Measurements from ENCODE around the gene ZNF717.

ZNF717 gene

GRCh38 chr3:75785081-75785755 lies at the start of gene ZNF717:
TSS of gene ZNF717 (minus strand) at chr3:75785549. CDS start at chr3:75783362, 2,187 bp downstream.
- TF ChIP-seq MAX (IDR thresholded peaks at IDR 0.05) (peak; percentile 35), YY1 (IDR thresholded peaks at IDR 0.05; ENCODE audit: low read depth) (peak; percentile 90)

- peak; percentile 23; the same call in 1 of the 2 replicates for TF ChIP-seq RAD21 (IDR thresholded peaks at IDR 0.05; ENCODE audit: low read depth)
Measured at GRCh38 chr3:75818019-75818418, 32.7 kb upstream of the ZNF717 start.

- no peak for TF ChIP-seq USF1 (IDR thresholded peaks at IDR 0.05)
- TF ChIP-seq TEAD4 (IDR thresholded peaks at IDR 0.05): no peak
- no peak for TF ChIP-seq ZBTB7A (IDR thresholded peaks at IDR 0.05; ENCODE audit: low read depth)
- no peak for TF ChIP-seq FOXM1 (IDR thresholded peaks at IDR 0.05; ENCODE audit: borderline replicate concordance, low read depth)
- TF ChIP-seq YY1 (IDR thresholded peaks at IDR 0.05; ENCODE audit: low read depth): no peak
- TF ChIP-seq EP300 (IDR thresholded peaks at IDR 0.05; ENCODE audit: borderline replicate concordance): no peak
- TF ChIP-seq EGR1 (IDR thresholded peaks at IDR 0.05): no peak
- TF ChIP-seq CREB1 (IDR thresholded peaks at IDR 0.05; ENCODE audit: low read depth): no peak
Measured at GRCh38 chr3:75814797-75815196, 29.4 kb upstream of the ZNF717 start.

GRCh38 chr3:75782506-75782905 lies 2.8 kb downstream of the ZNF717 start:
- no peak for TF ChIP-seq MAX (IDR thresholded peaks at IDR 0.05)
- no peak for TF ChIP-seq TEAD4 (IDR thresholded peaks at IDR 0.05)
- no peak for TF ChIP-seq YY1 (IDR thresholded peaks at IDR 0.05; ENCODE audit: low read depth)
- TF ChIP-seq EGR1 (IDR thresholded peaks at IDR 0.05): no peak
- no peak for TF ChIP-seq TAF1 (IDR thresholded peaks at IDR 0.05; ENCODE audit: low read depth)
- no peak for TF ChIP-seq USF1 (IDR thresholded peaks at IDR 0.05)
- TF ChIP-seq RAD21 (IDR thresholded peaks at IDR 0.05; ENCODE audit: low read depth): no peak
- no peak for TF ChIP-seq CEBPB (IDR thresholded peaks at IDR 0.05)
- no peak for TF ChIP-seq EP300 (IDR thresholded peaks at IDR 0.05; ENCODE audit: borderline replicate concordance)
- TF ChIP-seq NFIC (IDR thresholded peaks at IDR 0.05): no peak
- no peak for TF ChIP-seq FOXM1 (IDR thresholded peaks at IDR 0.05; ENCODE audit: borderline replicate concordance, low read depth)
- TF ChIP-seq TCF12 (IDR thresholded peaks at IDR 0.05; ENCODE audit: low read depth): no peak
- TF ChIP-seq CREB1 (IDR thresholded peaks at IDR 0.05; ENCODE audit: low read depth): no peak
- no peak for TF ChIP-seq REST (IDR thresholded peaks at IDR 0.05; ENCODE audit: low read depth)
- TF ChIP-seq ZBTB7A (IDR thresholded peaks at IDR 0.05; ENCODE audit: low read depth): no peak

GRCh38 chr3:75781079-75781745 lies 4.1 kb downstream of the ZNF717 start:
- no peak for TF ChIP-seq CREB1 (IDR thresholded peaks at IDR 0.05; ENCODE audit: low read depth)
- TF ChIP-seq YY1 (IDR thresholded peaks at IDR 0.05; ENCODE audit: low read depth): no peak
- no peak for TF ChIP-seq FOXM1 (IDR thresholded peaks at IDR 0.05; ENCODE audit: borderline replicate concordance, low read depth)
- no peak for TF ChIP-seq EGR1 (IDR thresholded peaks at IDR 0.05)
- no peak for TF ChIP-seq MAX (IDR thresholded peaks at IDR 0.05)
- TF ChIP-seq ZBTB7A (IDR thresholded peaks at IDR 0.05; ENCODE audit: low read depth): no peak
- no peak for TF ChIP-seq REST (IDR thresholded peaks at IDR 0.05; ENCODE audit: low read depth)
- no peak for TF ChIP-seq USF1 (IDR thresholded peaks at IDR 0.05)
- no peak for TF ChIP-seq NFIC (IDR thresholded peaks at IDR 0.05)
- TF ChIP-seq TAF1 (IDR thresholded peaks at IDR 0.05; ENCODE audit: low read depth): no peak
- no peak for TF ChIP-seq RAD21 (IDR thresholded peaks at IDR 0.05; ENCODE audit: low read depth)
- no peak for TF ChIP-seq CEBPB (IDR thresholded peaks at IDR 0.05)
- TF ChIP-seq TEAD4 (IDR thresholded peaks at IDR 0.05): no peak
- TF ChIP-seq TCF12 (IDR thresholded peaks at IDR 0.05; ENCODE audit: low read depth): no peak
- TF ChIP-seq EP300 (IDR thresholded peaks at IDR 0.05; ENCODE audit: borderline replicate concordance): no peak

Measured in Ishikawa (cell line).